22Rv1 (cell line): ENCODE measurements around the gene ASIC4.

ENCODE experiments used
- CTCF ChIP-seq: fragments of 450-650 bp; IDR thresholded peaks from 2 replicates; pipeline ENCODE4 v1.5.1; 2017; ENCODE audit warnings: mild to moderate bottlenecking
- ZFX ChIP-seq: fragments of 450-650 bp; IDR thresholded peaks from 2 replicates; pipeline ENCODE4 v1.6.1; 2017; ENCODE audit warnings: antibody characterized with exemption, borderline replicate concordance

- TF ChIP-seq CTCF (no peak), ZFX (no peak)
Measured at GRCh38 chr2:219486380-219486959, 27.8 kb upstream of the ASIC4 start.
